HepG2 (cell line): ENCODE data around the gene AMER3. TPM values are rescaled to one million over a fixed set of nuclear protein-coding genes. Genes with fewer than 3 reads are reported as not detected.

ENCODE experiments used
- ATAC-seq: fragments of 200-7000 bp; cut with Tn5 transposase; 3 replicates; pipeline ENCODE4 v1.9.1; 2020; ENCODE audit warnings: mild to moderate bottlenecking, moderate library complexity
- BruUV-seq: library from RNA; stranded (reverse); fragments of 400-500 nt; replicated peaks from 2 replicates; lab custom pipeline; 2021; lab: Mats Ljungman, UMichigan
- CTCF ChIA-PET: fragments of 300-600 bp; formaldehyde crosslinking; extraction: SDS; loops from one replicate; lab custom pipeline; 2021; ENCODE audit warnings: low total read pairs, inconsistent platforms, low intra/inter-chr PET ratio; lab: Yijun Ruan, JAX
- POLR2A ChIA-PET: fragments of 350-600 bp; sonication (Branson Sonifier 250); formaldehyde crosslinking; loops from one replicate; lab custom pipeline; 2020; ENCODE audit warnings: antibody characterized with exemption, inconsistent platforms; lab: Yijun Ruan, JAX
- DNase-seq: peaks from one replicate; pipeline ENCODE4 v3.0.0-alpha.2; 2015; ENCODE audit warnings: low spot score
- FAIRE-seq: peaks from 3 replicates; lab custom pipeline; 2011; peaks lifted over from hg19 to GRCh38; lab: Jason Lieb, UNC
- H2AFZ ChIP-seq: one replicate; pipeline ENCODE4 v1.6.1; 2011; ENCODE audit warnings: low read length, inconsistent platforms
- H3K27ac ChIP-seq: fragments of 300-600 bp; 3 replicates; pipeline ENCODE4 v1.8.0; 2011; ENCODE audit warnings: mixed run types, mild to moderate bottlenecking, mixed read lengths, low read length, inconsistent platforms; ENCODE audit not compliant: insufficient read depth; ENCODE audit errors: extremely low read length
- H3K27me3 ChIP-seq, 2 experiments: fragments of 200-600 bp in 1 of 2; 2 replicates in 1 of 2; 3 replicates in 1 of 2; pipeline versions ENCODE4 v1.6.0 to v1.8.0; 2011; ENCODE audit warnings: low read length in 2 of 2, mild to moderate bottlenecking in 2 of 2, moderate library complexity in 2 of 2, inconsistent platforms in 1 of 2; ENCODE audit not compliant: insufficient read depth in 2 of 2, control insufficient read depth in 1 of 2
- H3K36me3 ChIP-seq, 2 experiments: fragments of 200-600 bp in 1 of 2; replicated peaks in 1 of 2; 2 replicates in 1 of 2; 3 replicates in 1 of 2; pipeline versions ENCODE4 v1.5.1 to v1.8.0; 2011; ENCODE audit warnings: low read length in 2 of 2, inconsistent platforms in 1 of 2; ENCODE audit not compliant: insufficient read depth in 2 of 2, control insufficient read depth in 1 of 2
- H3K4me1 ChIP-seq: 2 replicates; pipeline ENCODE4 v1.5.1; 2012; ENCODE audit warnings: low read length, inconsistent platforms; ENCODE audit not compliant: insufficient read depth
- H3K4me2 ChIP-seq: 2 replicates; pipeline ENCODE4 v1.6.0; 2011; ENCODE audit warnings: low read depth, low read length, inconsistent platforms
- H3K4me3 ChIP-seq, 3 experiments: fragments of 200-600 bp in 1 of 3; sonication (generic), shearing (Covaris generic) in 1 of 3; replicated peaks in 1 of 3; 2 replicates each; pipeline ENCODE4 v1.5.1; 2011 to 2016; ENCODE audit warnings: low read length in 3 of 3, inconsistent platforms in 2 of 3, low read depth in 2 of 3, mild to moderate bottlenecking in 2 of 3, control low read depth in 1 of 3, mixed read lengths in 1 of 3; ENCODE audit not compliant: insufficient read depth in 1 of 3
- H3K79me2 ChIP-seq: one replicate; pipeline ENCODE4 v1.6.1; 2011; ENCODE audit warnings: low read length, inconsistent platforms; ENCODE audit not compliant: insufficient read depth
- H3K9ac ChIP-seq: 2 replicates; pipeline ENCODE4 v1.6.0; 2011; ENCODE audit warnings: mild to moderate bottlenecking, low read depth, low read length, inconsistent platforms; ENCODE audit not compliant: insufficient read depth
- H3K9me3 ChIP-seq: 2 replicates; pipeline ENCODE4 v1.5.1; 2012; ENCODE audit warnings: mild to moderate bottlenecking, low read length
- H4K20me1 ChIP-seq: 2 replicates; pipeline ENCODE4 v1.6.0; 2011; ENCODE audit warnings: inconsistent platforms, mild to moderate bottlenecking, low read length, moderate library complexity; ENCODE audit not compliant: insufficient read depth
- CENPT ChIP-seq: sonication (generic); formaldehyde crosslinking; IDR thresholded peaks from 2 replicates; pipeline ENCODE4 v1.8.0; 2022; ENCODE audit warnings: low read depth, mild to moderate bottlenecking, moderate library complexity, missing genetic modification reagents
- KDM5A ChIP-seq: fragments of 200-600 bp; sonication (generic); IDR thresholded peaks from 2 replicates; pipeline ENCODE4 v1.7.0; 2018; ENCODE audit warnings: antibody characterized with exemption, mild to moderate bottlenecking, low read length, borderline replicate concordance
- REXO4 ChIP-seq: sonication (generic); formaldehyde crosslinking; IDR thresholded peaks from 2 replicates; pipeline ENCODE4 v1.8.0; 2022; ENCODE audit warnings: missing genetic modification reagents, mild to moderate bottlenecking, borderline replicate concordance
- SAFB2 ChIP-seq: sonication (generic); formaldehyde crosslinking; IDR thresholded peaks from 2 replicates; pipeline ENCODE4 v1.5.1; 2020; ENCODE audit warnings: missing genetic modification reagents, low read depth, mild to moderate bottlenecking, borderline replicate concordance
- TAF1 ChIP-seq: sonication (generic); formaldehyde crosslinking; IDR thresholded peaks from 2 replicates; pipeline ENCODE4 v1.4.0; 2020; ENCODE audit warnings: missing genetic modification reagents
- TFE3 ChIP-seq: IDR thresholded peaks from 2 replicates; pipeline ENCODE4 v1.6.1; 2016
- ZFP1 ChIP-seq: IDR thresholded peaks from 2 replicates; pipeline ENCODE4 v1.6.1; 2016
- ZFP91 ChIP-seq: sonication (generic); formaldehyde crosslinking; IDR thresholded peaks from 2 replicates; pipeline ENCODE4 v1.9.0; 2022; ENCODE audit warnings: missing genetic modification reagents, mild to moderate bottlenecking, borderline replicate concordance
- ZNF280D ChIP-seq: sonication (generic); formaldehyde crosslinking; IDR thresholded peaks from 2 replicates; pipeline ENCODE4 v1.5.1; 2020; ENCODE audit warnings: mild to moderate bottlenecking, missing genetic modification reagents
- ZNF703 ChIP-seq: sonication (generic); formaldehyde crosslinking; IDR thresholded peaks from 2 replicates; pipeline ENCODE4 v1.5.1; 2020; ENCODE audit warnings: missing genetic modification reagents, mild to moderate bottlenecking, moderate library complexity, borderline replicate concordance
- ZNF782 ChIP-seq: sonication (generic); formaldehyde crosslinking; IDR thresholded peaks from 2 replicates; pipeline ENCODE4 v1.4.0; 2020; ENCODE audit warnings: missing genetic modification reagents, mild to moderate bottlenecking, borderline replicate concordance
- WGBS: methylation state at CpG from one replicate; pipeline ENCODE4 v1.1.6; 2017; ENCODE audit warnings: low lambda C conversion rate; 5-methylcytosine and 5-hydroxymethylcytosine counted together
- in situ Hi-C: cut with HindIII; loops from 2 replicates; pipeline ENCODE4 v1.10.0; 2017; ENCODE audit warnings: low pct_unique_long_range_greater_than_20kb; ENCODE audit not compliant: extremely low pct_ligation_motif_present
- intact Hi-C: fragments of 100-400 bp; cut with micrococcal nuclease; formaldehyde crosslinking; loops from one replicate; pipeline ENCODE4 v1.10.0; 2022; ENCODE audit not compliant: unreplicated experiment
- polyA plus RNA-seq, 8 experiments: library from polyadenylated mRNA; depleted of rRNA in 3 of 8; stranded (reverse) in 7 of 8; unstranded in 1 of 8; fragments of >200 nt; fragmentation: Illumina TruSeq in 4 of 8; extraction: Trizol in 4 of 8; gene quantifications; 2 replicates each; pipeline versions ENCODE4 v1.2.1 to v1.2.3, GENCODE V29; 2011 to 2016; ENCODE audit warnings: low read depth in 4 of 8, missing spikeins in 1 of 8, mixed read lengths in 1 of 8; ENCODE audit not compliant: insufficient read depth in 1 of 8
- total RNA-seq, 5 experiments: library from RNA; depleted of rRNA; stranded (reverse); fragments of >200 nt; fragmentation: Illumina TruSeq; extraction: Trizol; gene quantifications; 2 replicates each; pipeline ENCODE4 v1.2.3, GENCODE V29; 2016; ENCODE audit warnings: low read depth in 1 of 5
- TF ChIP-seq, protein P1 (sequence below): IDR thresholded peaks from 2 replicates; pipeline ENCODE4 v1.6.1; 2016; ENCODE audit warnings: low read depth, missing genetic modification reagents, missing compliant biosample characterization
- TF ChIP-seq, protein P2 (sequence below): IDR thresholded peaks from 2 replicates; pipeline ENCODE4 v1.6.1; 2012; ENCODE audit warnings: inconsistent platforms

Gene AMER3
- total and polyA plus RNA-seq, 2 of the 13 experiments (the other 11 are each of a cell fraction or from before 2014, with no cell fraction given), result not detected

GRCh38 chr2:130749078-130749477 is 6.3 kb upstream of the AMER3 start:
- 68% methylated on average over 8 of the region's 9 CpGs for WGBS
- POLR2A ChIA-PET, result no interaction called here
- TF ChIP-seq ZNF782, result no peak
- TF ChIP-seq SAFB2, result no peak
- no peak for TF ChIP-seq ZFP1 (CRISPR knock-in tag)
- no peak for TF ChIP-seq REXO4 (CRISPR knock-in tag)
- TF ChIP-seq, protein P1, sequence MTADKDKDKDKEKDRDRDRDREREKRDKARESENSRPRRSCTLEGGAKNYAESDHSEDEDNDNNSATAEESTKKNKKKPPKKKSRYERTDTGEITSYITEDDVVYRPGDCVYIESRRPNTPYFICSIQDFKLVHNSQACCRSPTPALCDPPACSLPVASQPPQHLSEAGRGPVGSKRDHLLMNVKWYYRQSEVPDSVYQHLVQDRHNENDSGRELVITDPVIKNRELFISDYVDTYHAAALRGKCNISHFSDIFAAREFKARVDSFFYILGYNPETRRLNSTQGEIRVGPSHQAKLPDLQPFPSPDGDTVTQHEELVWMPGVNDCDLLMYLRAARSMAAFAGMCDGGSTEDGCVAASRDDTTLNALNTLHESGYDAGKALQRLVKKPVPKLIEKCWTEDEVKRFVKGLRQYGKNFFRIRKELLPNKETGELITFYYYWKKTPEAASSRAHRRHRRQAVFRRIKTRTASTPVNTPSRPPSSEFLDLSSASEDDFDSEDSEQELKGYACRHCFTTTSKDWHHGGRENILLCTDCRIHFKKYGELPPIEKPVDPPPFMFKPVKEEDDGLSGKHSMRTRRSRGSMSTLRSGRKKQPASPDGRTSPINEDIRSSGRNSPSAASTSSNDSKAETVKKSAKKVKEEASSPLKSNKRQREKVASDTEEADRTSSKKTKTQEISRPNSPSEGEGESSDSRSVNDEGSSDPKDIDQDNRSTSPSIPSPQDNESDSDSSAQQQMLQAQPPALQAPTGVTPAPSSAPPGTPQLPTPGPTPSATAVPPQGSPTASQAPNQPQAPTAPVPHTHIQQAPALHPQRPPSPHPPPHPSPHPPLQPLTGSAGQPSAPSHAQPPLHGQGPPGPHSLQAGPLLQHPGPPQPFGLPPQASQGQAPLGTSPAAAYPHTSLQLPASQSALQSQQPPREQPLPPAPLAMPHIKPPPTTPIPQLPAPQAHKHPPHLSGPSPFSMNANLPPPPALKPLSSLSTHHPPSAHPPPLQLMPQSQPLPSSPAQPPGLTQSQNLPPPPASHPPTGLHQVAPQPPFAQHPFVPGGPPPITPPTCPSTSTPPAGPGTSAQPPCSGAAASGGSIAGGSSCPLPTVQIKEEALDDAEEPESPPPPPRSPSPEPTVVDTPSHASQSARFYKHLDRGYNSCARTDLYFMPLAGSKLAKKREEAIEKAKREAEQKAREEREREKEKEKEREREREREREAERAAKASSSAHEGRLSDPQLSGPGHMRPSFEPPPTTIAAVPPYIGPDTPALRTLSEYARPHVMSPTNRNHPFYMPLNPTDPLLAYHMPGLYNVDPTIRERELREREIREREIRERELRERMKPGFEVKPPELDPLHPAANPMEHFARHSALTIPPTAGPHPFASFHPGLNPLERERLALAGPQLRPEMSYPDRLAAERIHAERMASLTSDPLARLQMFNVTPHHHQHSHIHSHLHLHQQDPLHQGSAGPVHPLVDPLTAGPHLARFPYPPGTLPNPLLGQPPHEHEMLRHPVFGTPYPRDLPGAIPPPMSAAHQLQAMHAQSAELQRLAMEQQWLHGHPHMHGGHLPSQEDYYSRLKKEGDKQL, result no peak
- no peak for TF ChIP-seq TAF1 (CRISPR knock-in tag)
- TF ChIP-seq TFE3, result no peak
- TF ChIP-seq ZNF703 (CRISPR knock-in tag), result no peak
- no peak for TF ChIP-seq ZFP91 (CRISPR knock-in tag)
- TF ChIP-seq CENPT (CRISPR knock-in tag), result no peak
- no peak for TF ChIP-seq KDM5A
- no peak for TF ChIP-seq ZNF280D (CRISPR knock-in tag)
- TF ChIP-seq, protein P2, sequence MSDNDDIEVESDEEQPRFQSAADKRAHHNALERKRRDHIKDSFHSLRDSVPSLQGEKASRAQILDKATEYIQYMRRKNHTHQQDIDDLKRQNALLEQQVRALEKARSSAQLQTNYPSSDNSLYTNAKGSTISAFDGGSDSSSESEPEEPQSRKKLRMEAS, result no peak

More at GRCh38 chr2:130749078-130749477, 6.3 kb upstream of the AMER3 start:
- peaks cover 13% of the 10 kb centered on the region for H3K4me1 ChIP-seq
- in situ Hi-C loops, result no loop called here
- CTCF ChIA-PET, result no interaction called here
- peaks cover 0 to 14% of the 10 kb centered on the region in 2 experiments; a peak in 2 of 5 replicates for H3K27me3 ChIP-seq
- FAIRE-seq (no peak), ATAC-seq (no peak), DNase-seq (no peak)
- no peak overlapping the region for H3K4me3 ChIP-seq
- no TSS peak for BruUV-seq
- no peaks in the 10 kb centered on the region for H3K9me3 ChIP-seq
- H3K4me2 ChIP-seq, result no peak overlapping the region
- no peaks in the 10 kb centered on the region for H4K20me1 ChIP-seq
- H3K36me3 ChIP-seq, result no peaks in the 10 kb centered on the region
- no peaks in the 10 kb centered on the region for H3K79me2 ChIP-seq
- H2AFZ ChIP-seq, result no peak overlapping the region
- no peak overlapping the region for H3K9ac ChIP-seq
- no peak overlapping the region for H3K27ac ChIP-seq
- intact Hi-C loops, result no loop called here
